ENCODE results near the gene CEP19. TPM values are rescaled to one million over a fixed set of nuclear protein-coding genes. Genes with fewer than 3 reads are reported as not detected.

The CEP19 gene
- total RNA-seq, 1 donor from 2014 or later, result 2.2 TPM

- DNase-seq (no peak), ATAC-seq (no peak)
- Histone ChIP-seq H3K4me1 (peaks cover 5% of the 10 kb centered on the region), H3K4me3 (no peak overlapping the region), H3K27ac (no peak overlapping the region), H3K27me3 (ENCODE audit: low read depth) (no peaks in the 10 kb centered on the region), H3K9me3 (no peaks in the 10 kb centered on the region), H3K36me3 (no peaks in the 10 kb centered on the region)
- TF ChIP-seq CTCF (IDR thresholded peaks at IDR 0.05), result no peak
- intact Hi-C loops (cut with DNase I), result no loop called here
These were observed 4.5 kb downstream of the CEP19 start for GRCh38 chr3:196707566-196707965.

GRCh38 chr3:196706731-196707130 lies 5.3 kb downstream of the CEP19 start:
- DNase-seq, result no peak
- ATAC-seq, result no peak
- Histone ChIP-seq H3K36me3 (no peaks in the 10 kb centered on the region), H3K27me3 (ENCODE audit: low read depth) (no peaks in the 10 kb centered on the region), H3K27ac (no peak overlapping the region), H3K4me3 (no peak overlapping the region), H3K4me1 (peaks cover 5% of the 10 kb centered on the region), H3K9me3 (no peaks in the 10 kb centered on the region)
- intact Hi-C loops (cut with DNase I), result no loop called here
- TF ChIP-seq CTCF (IDR thresholded peaks at IDR 0.05), result no peak

- Histone ChIP-seq H3K36me3 (no peaks in the 10 kb centered on the region), H3K4me1 (peaks cover 3% of the 10 kb centered on the region), H3K27me3 (ENCODE audit: low read depth) (no peaks in the 10 kb centered on the region), H3K4me3 (no peak overlapping the region), H3K9me3 (no peaks in the 10 kb centered on the region), H3K27ac (no peak overlapping the region)
- intact Hi-C loops (cut with DNase I), result no loop called here
- no peak for TF ChIP-seq CTCF (IDR thresholded peaks at IDR 0.05)
- DNase-seq (no peak), ATAC-seq (no peak)
These were observed 5.7 kb downstream of the CEP19 start for GRCh38 chr3:196706327-196706726.

GRCh38 chr3:196700801-196701200 lies 11.2 kb downstream of the CEP19 start:
- ATAC-seq, result no peak
- Histone ChIP-seq H3K36me3 (no peaks in the 10 kb centered on the region), H3K4me3 (no peak overlapping the region), H3K27ac (no peak overlapping the region), H3K4me1 (no peaks in the 10 kb centered on the region), H3K9me3 (no peaks in the 10 kb centered on the region), H3K27me3 (ENCODE audit: low read depth) (no peaks in the 10 kb centered on the region)
- no peak for TF ChIP-seq CTCF (IDR thresholded peaks at IDR 0.05)
- no peak for DNase-seq
- intact Hi-C loops (cut with DNase I), result no loop called here

GRCh38 chr3:196699749-196700148 lies 12.3 kb downstream of the CEP19 start:
- Histone ChIP-seq H3K4me1 (no peaks in the 10 kb centered on the region), H3K4me3 (no peak overlapping the region), H3K36me3 (no peaks in the 10 kb centered on the region), H3K9me3 (no peaks in the 10 kb centered on the region), H3K27me3 (ENCODE audit: low read depth) (no peaks in the 10 kb centered on the region), H3K27ac (no peak overlapping the region)
- intact Hi-C loops (cut with DNase I), result no loop called here
- DNase-seq (no peak), ATAC-seq (no peak)
- no peak for TF ChIP-seq CTCF (IDR thresholded peaks at IDR 0.05)

- Histone ChIP-seq H3K27me3 (ENCODE audit: low read depth) (no peaks in the 10 kb centered on the region), H3K27ac (no peak overlapping the region), H3K4me3 (no peak overlapping the region), H3K36me3 (no peaks in the 10 kb centered on the region), H3K9me3 (no peaks in the 10 kb centered on the region), H3K4me1 (peaks cover 6% of the 10 kb centered on the region)
- intact Hi-C loops (cut with DNase I), result no loop called here
- DNase-seq (no peak), ATAC-seq (no peak)
- TF ChIP-seq CTCF (IDR thresholded peaks at IDR 0.05), result no peak
These were observed 14.8 kb downstream of the CEP19 start for GRCh38 chr3:196697270-196697669.

Data from lower lobe of right lung (tissue), 2 donors.